ENCODE data around the gene SDC1. TPM values are rescaled to one million over a fixed set of nuclear protein-coding genes. Genes with fewer than 3 reads are reported as not detected.

Gene SDC1
- total and polyA plus RNA-seq, 2 of the 8 experiments (the other 6 are each of a cell fraction or from before 2014, with no cell fraction given), result 45.3 to 73.3 TPM

DNA sequence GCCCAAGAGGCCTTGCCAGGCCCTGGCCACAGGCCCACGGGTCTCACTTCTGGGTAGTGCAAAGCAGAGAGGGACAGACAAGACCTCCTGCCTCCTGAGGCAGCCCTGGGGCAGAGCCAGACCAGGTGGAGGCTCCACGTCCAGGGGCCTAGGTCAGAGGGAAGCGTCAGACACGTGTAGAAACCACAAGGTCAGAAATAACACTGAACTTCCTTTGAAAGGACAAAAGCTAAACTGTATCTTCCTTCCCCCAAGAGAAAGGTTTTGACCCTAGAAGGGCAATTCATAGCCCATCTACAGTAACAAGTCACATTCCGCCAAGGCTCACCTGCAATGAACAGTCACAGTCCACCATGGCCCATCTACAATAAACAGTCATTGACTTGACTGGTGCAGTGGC lies 17.9 kb downstream of the SDC1 start (continued):
- TF ChIP-seq, protein P1, sequence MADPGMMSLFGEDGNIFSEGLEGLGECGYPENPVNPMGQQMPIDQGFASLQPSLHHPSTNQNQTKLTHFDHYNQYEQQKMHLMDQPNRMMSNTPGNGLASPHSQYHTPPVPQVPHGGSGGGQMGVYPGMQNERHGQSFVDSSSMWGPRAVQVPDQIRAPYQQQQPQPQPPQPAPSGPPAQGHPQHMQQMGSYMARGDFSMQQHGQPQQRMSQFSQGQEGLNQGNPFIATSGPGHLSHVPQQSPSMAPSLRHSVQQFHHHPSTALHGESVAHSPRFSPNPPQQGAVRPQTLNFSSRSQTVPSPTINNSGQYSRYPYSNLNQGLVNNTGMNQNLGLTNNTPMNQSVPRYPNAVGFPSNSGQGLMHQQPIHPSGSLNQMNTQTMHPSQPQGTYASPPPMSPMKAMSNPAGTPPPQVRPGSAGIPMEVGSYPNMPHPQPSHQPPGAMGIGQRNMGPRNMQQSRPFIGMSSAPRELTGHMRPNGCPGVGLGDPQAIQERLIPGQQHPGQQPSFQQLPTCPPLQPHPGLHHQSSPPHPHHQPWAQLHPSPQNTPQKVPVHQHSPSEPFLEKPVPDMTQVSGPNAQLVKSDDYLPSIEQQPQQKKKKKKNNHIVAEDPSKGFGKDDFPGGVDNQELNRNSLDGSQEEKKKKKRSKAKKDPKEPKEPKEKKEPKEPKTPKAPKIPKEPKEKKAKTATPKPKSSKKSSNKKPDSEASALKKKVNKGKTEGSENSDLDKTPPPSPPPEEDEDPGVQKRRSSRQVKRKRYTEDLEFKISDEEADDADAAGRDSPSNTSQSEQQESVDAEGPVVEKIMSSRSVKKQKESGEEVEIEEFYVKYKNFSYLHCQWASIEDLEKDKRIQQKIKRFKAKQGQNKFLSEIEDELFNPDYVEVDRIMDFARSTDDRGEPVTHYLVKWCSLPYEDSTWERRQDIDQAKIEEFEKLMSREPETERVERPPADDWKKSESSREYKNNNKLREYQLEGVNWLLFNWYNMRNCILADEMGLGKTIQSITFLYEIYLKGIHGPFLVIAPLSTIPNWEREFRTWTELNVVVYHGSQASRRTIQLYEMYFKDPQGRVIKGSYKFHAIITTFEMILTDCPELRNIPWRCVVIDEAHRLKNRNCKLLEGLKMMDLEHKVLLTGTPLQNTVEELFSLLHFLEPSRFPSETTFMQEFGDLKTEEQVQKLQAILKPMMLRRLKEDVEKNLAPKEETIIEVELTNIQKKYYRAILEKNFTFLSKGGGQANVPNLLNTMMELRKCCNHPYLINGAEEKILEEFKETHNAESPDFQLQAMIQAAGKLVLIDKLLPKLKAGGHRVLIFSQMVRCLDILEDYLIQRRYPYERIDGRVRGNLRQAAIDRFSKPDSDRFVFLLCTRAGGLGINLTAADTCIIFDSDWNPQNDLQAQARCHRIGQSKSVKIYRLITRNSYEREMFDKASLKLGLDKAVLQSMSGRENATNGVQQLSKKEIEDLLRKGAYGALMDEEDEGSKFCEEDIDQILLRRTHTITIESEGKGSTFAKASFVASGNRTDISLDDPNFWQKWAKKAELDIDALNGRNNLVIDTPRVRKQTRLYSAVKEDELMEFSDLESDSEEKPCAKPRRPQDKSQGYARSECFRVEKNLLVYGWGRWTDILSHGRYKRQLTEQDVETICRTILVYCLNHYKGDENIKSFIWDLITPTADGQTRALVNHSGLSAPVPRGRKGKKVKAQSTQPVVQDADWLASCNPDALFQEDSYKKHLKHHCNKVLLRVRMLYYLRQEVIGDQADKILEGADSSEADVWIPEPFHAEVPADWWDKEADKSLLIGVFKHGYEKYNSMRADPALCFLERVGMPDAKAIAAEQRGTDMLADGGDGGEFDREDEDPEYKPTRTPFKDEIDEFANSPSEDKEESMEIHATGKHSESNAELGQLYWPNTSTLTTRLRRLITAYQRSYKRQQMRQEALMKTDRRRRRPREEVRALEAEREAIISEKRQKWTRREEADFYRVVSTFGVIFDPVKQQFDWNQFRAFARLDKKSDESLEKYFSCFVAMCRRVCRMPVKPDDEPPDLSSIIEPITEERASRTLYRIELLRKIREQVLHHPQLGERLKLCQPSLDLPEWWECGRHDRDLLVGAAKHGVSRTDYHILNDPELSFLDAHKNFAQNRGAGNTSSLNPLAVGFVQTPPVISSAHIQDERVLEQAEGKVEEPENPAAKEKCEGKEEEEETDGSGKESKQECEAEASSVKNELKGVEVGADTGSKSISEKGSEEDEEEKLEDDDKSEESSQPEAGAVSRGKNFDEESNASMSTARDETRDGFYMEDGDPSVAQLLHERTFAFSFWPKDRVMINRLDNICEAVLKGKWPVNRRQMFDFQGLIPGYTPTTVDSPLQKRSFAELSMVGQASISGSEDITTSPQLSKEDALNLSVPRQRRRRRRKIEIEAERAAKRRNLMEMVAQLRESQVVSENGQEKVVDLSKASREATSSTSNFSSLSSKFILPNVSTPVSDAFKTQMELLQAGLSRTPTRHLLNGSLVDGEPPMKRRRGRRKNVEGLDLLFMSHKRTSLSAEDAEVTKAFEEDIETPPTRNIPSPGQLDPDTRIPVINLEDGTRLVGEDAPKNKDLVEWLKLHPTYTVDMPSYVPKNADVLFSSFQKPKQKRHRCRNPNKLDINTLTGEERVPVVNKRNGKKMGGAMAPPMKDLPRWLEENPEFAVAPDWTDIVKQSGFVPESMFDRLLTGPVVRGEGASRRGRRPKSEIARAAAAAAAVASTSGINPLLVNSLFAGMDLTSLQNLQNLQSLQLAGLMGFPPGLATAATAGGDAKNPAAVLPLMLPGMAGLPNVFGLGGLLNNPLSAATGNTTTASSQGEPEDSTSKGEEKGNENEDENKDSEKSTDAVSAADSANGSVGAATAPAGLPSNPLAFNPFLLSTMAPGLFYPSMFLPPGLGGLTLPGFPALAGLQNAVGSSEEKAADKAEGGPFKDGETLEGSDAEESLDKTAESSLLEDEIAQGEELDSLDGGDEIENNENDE (IDR thresholded peaks at IDR 0.05; ENCODE audit: insufficient replicate concordance, low read length), result no peak
- TF ChIP-seq RAD21 (IDR thresholded peaks at IDR 0.05 in 1 of 2, conservative IDR thresholded peaks at IDR 0.05 in 1 of 2; ENCODE audit: low read depth in 2 of 2, low read length in 2 of 2) (no peak), TBP (IDR thresholded peaks at IDR 0.05; ENCODE audit: low read depth, low read length) (no peak), SP1 (IDR thresholded peaks at IDR 0.05; ENCODE audit: low read depth, low read length) (no peak), CBX5 (IDR thresholded peaks at IDR 0.05; ENCODE audit: low read depth, low read length) (no peak), NRF1 (IDR thresholded peaks at IDR 0.05; ENCODE audit: low read depth, low read length) (no peak), TAF7 (optimal IDR thresholded peaks at IDR 0.05; ENCODE audit: borderline replicate concordance, low read depth, low read length) (no peak), HDAC6 (IDR thresholded peaks at IDR 0.05; ENCODE audit: low read depth, low read length) (no peak), CHD2 (IDR thresholded peaks at IDR 0.05; ENCODE audit: low read length) (no peak)
- TF ChIP-seq, protein P2, sequence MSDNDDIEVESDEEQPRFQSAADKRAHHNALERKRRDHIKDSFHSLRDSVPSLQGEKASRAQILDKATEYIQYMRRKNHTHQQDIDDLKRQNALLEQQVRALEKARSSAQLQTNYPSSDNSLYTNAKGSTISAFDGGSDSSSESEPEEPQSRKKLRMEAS (IDR thresholded peaks at IDR 0.05), result no peak
